ENCODE results near the gene CDH13.

DNA sequence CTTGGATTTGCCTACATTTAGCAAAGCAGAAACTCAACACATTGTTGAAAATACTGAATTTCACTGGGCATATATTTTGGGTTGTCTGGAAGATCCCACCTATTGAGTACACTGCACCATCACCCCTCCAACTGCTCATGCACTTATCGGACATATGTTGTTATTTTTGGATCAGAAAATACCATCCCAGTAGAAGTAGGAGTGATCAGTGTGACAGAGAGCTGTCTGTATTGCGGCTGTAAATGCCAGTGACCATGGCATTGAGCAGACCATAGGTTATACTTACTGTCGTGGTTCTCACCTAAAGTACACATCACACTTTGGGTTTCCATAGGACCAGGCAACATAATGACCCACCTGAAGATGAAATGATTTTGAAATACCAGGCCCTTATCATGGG lies 264.7 kb downstream of the CDH13 start:
- TF ChIP-seq CTCF (IDR thresholded peaks at IDR 0.05; ENCODE audit: control extremely low read depth in 1 of 3, insufficient read depth in 1 of 3, low read depth in 1 of 3, low read length in 3 of 3) (no peak), USF2 (IDR thresholded peaks at IDR 0.05; ENCODE audit: low read length) (no peak), POLR2AphosphoS5 (IDR thresholded peaks at IDR 0.05; ENCODE audit: low read depth, low read length) (no peak)
